Measurements from ENCODE around the gene INPP4A. TPM values are rescaled to one million over a fixed set of nuclear protein-coding genes. Genes with fewer than 3 reads are reported as not detected.

The INPP4A gene
- total and polyA plus RNA-seq, 10 of the 15 experiments (the other 5 are each of a cell fraction or from before 2014, with no cell fraction given): 4.7 to 62.3 (median 36.9) TPM

DNA sequence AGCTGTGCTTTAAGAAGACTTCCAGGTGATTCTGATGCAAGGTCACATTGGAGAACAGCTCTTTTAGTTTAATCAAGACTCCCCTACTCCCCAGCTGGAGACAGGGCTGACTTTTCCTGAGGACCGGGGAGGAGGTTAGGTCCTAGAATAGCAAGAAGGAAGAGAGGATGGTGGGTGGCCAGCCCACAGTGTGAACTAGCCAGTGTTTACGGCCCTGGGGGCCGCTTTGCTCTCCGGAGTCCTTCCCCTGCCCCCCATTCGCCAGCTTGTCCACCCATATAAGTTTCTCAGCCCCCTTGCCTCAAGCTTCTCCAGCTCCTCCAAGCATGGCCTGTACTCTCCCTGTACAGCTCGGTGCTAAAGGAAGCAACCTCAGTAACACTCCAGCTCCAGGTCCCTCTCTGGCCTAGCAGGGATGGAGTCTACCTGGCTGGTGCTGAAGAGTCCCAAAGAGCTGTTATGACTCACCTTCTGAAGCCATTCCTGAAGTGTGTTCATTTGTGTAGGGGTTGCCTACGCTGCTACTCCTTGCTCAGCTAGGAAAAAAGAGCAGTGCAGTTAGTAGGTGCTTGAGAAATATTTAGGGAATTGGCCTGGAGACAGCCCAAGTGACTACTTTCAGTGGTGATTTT, 7.9 kb downstream of the INPP4A start:
- peak overlapping the region; percentile 52 for H3K4me2 ChIP-seq (ENCODE audit: control insufficient read depth, insufficient read depth)
- DNase-seq (ENCODE audit: low read depth, low spot score) (no peak), FAIRE-seq (no peak), ATAC-seq (no peak)
- no TSS peak for BruUV-seq (replicated peaks)
- TF ChIP-seq MAX (IDR thresholded peaks at IDR 0.05; ENCODE audit: low read depth, low read length): no peak
- 0 out of 2 replicates have a peak, but pooled peaks have one; percentile 12 for TF ChIP-seq IKZF1 (conservative IDR thresholded peaks at IDR 0.05)
- TF ChIP-seq JUNB (IDR thresholded peaks at IDR 0.05): 0 out of 2 replicates have a peak, but pooled peaks have one; percentile 17
- no peak for TF ChIP-seq EZH2 (IDR thresholded peaks at IDR 0.05; ENCODE audit: borderline replicate concordance, control insufficient read depth, low read depth, low read length)
- peaks cover 95% of the 10 kb centered on the region for H3K79me2 ChIP-seq (ENCODE audit: control insufficient read depth, insufficient read depth, low read length)
- intact Hi-C loops (cut with micrococcal nuclease; ENCODE audit: unreplicated experiment) (no loop called here), in situ Hi-C loops (cut with MboI) (no loop called here)
- ChIA-PET SMC1A (ENCODE audit: uncharacterized antibody, unreplicated experiment) (interaction anchor here (1.0 to 28.2 kb wide), 7 partner anchors 12 to 104 kb away, joined by 3 to 816 read pairs (median 7); no protein-coding TSS in a partner anchor), RAD21 (ENCODE audit: unreplicated experiment) (interaction anchor here (1.0 to 13.1 kb wide), 7 partner anchors 8 to 62 kb away, joined by 3 to 199 read pairs (median 6); no protein-coding TSS in a partner anchor), CTCF (interaction anchor here (0.6 to 5.3 kb wide), 10 partner anchors 9 to 440 kb away, joined by 3 to 32 read pairs (median 4); no protein-coding TSS in a partner anchor), POLR2A (interaction anchor here (1.2 to 27.0 kb wide), 5 partner anchors 9 to 29 kb away, joined by 3 to 545 read pairs (median 24); no protein-coding TSS in a partner anchor)
- H2AFZ ChIP-seq (ENCODE audit: control insufficient read depth, low read depth, low read length): no peak overlapping the region
- H3K4me1 ChIP-seq (ENCODE audit: control insufficient read depth, insufficient read depth, low read length): peaks cover 55% of the 10 kb centered on the region
- H3K9me3 ChIP-seq (replicated peaks; ENCODE audit: control insufficient read depth, insufficient read depth, low read length): no peaks in the 10 kb centered on the region
- H3K4me3 ChIP-seq: no peak overlapping the region; the same call in 1 of the 2 replicates
- H3K27me3 ChIP-seq (replicated peaks in 1 of 2; ENCODE audit: control insufficient read depth in 2 of 2, insufficient read depth in 2 of 2, low read length in 1 of 2): no peaks in the 10 kb centered on the region
- no peaks in the 10 kb centered on the region; the same call in 1 of the 2 replicates for H4K20me1 ChIP-seq (ENCODE audit: control insufficient read depth, insufficient read depth)
- H3K36me3 ChIP-seq (ENCODE audit: control insufficient read depth in 2 of 2, insufficient read depth in 2 of 2, low read length in 1 of 2): peaks cover 6 to 15% of the 10 kb centered on the region in 2 experiments; a peak in 3 of 4 replicates
- WGBS (ENCODE audit: insufficient coverage, insufficient replicate concordance, low lambda C conversion rate, missing lambda C conversion rate): 96% methylated on average over 7 of the region's 7 CpGs
- peak overlapping the region; percentile 15; the same call in 1 of the 2 replicates for H3K9ac ChIP-seq (ENCODE audit: control insufficient read depth, insufficient read depth, low read length)
- peak overlapping the region; percentile 34; the same call in 1 of the 2 replicates for H3K27ac ChIP-seq (ENCODE audit: control insufficient read depth, insufficient read depth)

Measured in GM12878 (cell line).